Measurements from ENCODE around the gene GUCY1A1.

- TF ChIP-seq, protein P1, sequence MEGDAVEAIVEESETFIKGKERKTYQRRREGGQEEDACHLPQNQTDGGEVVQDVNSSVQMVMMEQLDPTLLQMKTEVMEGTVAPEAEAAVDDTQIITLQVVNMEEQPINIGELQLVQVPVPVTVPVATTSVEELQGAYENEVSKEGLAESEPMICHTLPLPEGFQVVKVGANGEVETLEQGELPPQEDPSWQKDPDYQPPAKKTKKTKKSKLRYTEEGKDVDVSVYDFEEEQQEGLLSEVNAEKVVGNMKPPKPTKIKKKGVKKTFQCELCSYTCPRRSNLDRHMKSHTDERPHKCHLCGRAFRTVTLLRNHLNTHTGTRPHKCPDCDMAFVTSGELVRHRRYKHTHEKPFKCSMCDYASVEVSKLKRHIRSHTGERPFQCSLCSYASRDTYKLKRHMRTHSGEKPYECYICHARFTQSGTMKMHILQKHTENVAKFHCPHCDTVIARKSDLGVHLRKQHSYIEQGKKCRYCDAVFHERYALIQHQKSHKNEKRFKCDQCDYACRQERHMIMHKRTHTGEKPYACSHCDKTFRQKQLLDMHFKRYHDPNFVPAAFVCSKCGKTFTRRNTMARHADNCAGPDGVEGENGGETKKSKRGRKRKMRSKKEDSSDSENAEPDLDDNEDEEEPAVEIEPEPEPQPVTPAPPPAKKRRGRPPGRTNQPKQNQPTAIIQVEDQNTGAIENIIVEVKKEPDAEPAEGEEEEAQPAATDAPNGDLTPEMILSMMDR (IDR thresholded peaks at IDR 0.05): no peak
- TF ChIP-seq POLR2A (IDR thresholded peaks at IDR 0.05) (no peak), EP300 (IDR thresholded peaks at IDR 0.05) (no peak), POLR2AphosphoS5 (IDR thresholded peaks at IDR 0.05) (no peak)
These were observed 94.4 kb downstream of the GUCY1A1 start for GRCh38 chr4:155761047-155761446.

All from sigmoid colon (tissue), 4 donors.